ENCODE data around the gene UBE2Q2.
"Not testable (repeated sequence)": the region's sequence is repeated elsewhere in the genome, so short reads cannot be mapped to it uniquely, and the experiment has no call there.

UBE2Q2 gene

GRCh38 chr15:75867449-75867848, 24.2 kb downstream of the UBE2Q2 start:
- Histone ChIP-seq H2BK12ac (ENCODE audit: low read length in 2 of 2) (no peak overlapping the region), H3K4me1 (ENCODE audit: control insufficient read depth, insufficient read depth, low read depth, low read length) (no peaks in the 10 kb centered on the region), H2BK120ac (ENCODE audit: low read depth, low read length) (no peak overlapping the region), H3K4me2 (ENCODE audit: low read length, poor library complexity, severe bottlenecking) (no peak overlapping the region), H4K91ac (ENCODE audit: low read length) (no peak overlapping the region), H3K4me3 (ENCODE audit: insufficient read depth in 1 of 2, low read depth in 1 of 2, low read length in 2 of 2) (no peak overlapping the region), H3K9ac (ENCODE audit: low read length) (no peak overlapping the region), H3K79me1 (replicated peaks; ENCODE audit: low read length, poor library complexity, severe bottlenecking) (peaks cover 19% of the 10 kb centered on the region), H3K27ac (ENCODE audit: low read length, poor library complexity, severe bottlenecking) (no peak overlapping the region), H3K14ac (ENCODE audit: low read length in 2 of 2) (no peak overlapping the region), H2AK5ac (ENCODE audit: low read length, severe bottlenecking) (no peak overlapping the region), H2AFZ (ENCODE audit: low read depth, low read length) (no peak overlapping the region), H3K27me3 (ENCODE audit: control insufficient read depth in 1 of 2, insufficient read depth in 1 of 2, low read length in 2 of 2) (no peaks in the 10 kb centered on the region), H4K8ac (ENCODE audit: low read length) (no peak overlapping the region), H3K36me3 (ENCODE audit: control insufficient read depth in 1 of 2, insufficient read depth in 2 of 2, low read depth in 1 of 2, low read length in 2 of 2) (peaks cover 0 to 24% of the 10 kb centered on the region in 2 experiments), H3K18ac (ENCODE audit: low read depth in 1 of 2, low read length in 2 of 2) (no peak overlapping the region), H2BK15ac (ENCODE audit: low read depth, poor library complexity, severe bottlenecking) (no peak overlapping the region), H3K4ac (ENCODE audit: low read depth in 1 of 2, low read length in 2 of 2) (no peak overlapping the region), H3K9me3 (ENCODE audit: control insufficient read depth, low read length) (no peaks in the 10 kb centered on the region), H2BK5ac (ENCODE audit: low read depth, low read length, poor library complexity, severe bottlenecking) (no peak overlapping the region), H3K23ac (ENCODE audit: low read length in 2 of 2) (no peak overlapping the region)
- DNase-seq, result no peak
- WGBS, result 100% methylated on average over 3 of the region's 4 CpGs

GRCh38 chr15:75868019-75868418, 24.8 kb downstream of the UBE2Q2 start:
- no peak overlapping the region for H4K91ac ChIP-seq (ENCODE audit: low read length)
- no peaks in the 10 kb centered on the region for H3K4me1 ChIP-seq (ENCODE audit: control insufficient read depth, insufficient read depth, low read depth, low read length)
- H3K4ac ChIP-seq (ENCODE audit: low read depth in 1 of 2, low read length in 2 of 2), result no peak overlapping the region
- H3K14ac ChIP-seq (ENCODE audit: low read length in 2 of 2), result no peak overlapping the region
- H2AK5ac ChIP-seq (ENCODE audit: low read length, severe bottlenecking), result no peak overlapping the region
- no peak overlapping the region for H3K18ac ChIP-seq (ENCODE audit: low read depth in 1 of 2, low read length in 2 of 2)
- peaks cover 19% of the 10 kb centered on the region for H3K79me1 ChIP-seq (replicated peaks; ENCODE audit: low read length, poor library complexity, severe bottlenecking)
- no peaks in the 10 kb centered on the region for H3K9me3 ChIP-seq (ENCODE audit: control insufficient read depth, low read length)
- no peak overlapping the region for H3K4me2 ChIP-seq (ENCODE audit: low read length, poor library complexity, severe bottlenecking)
- H2AFZ ChIP-seq (ENCODE audit: low read depth, low read length), result no peak overlapping the region
- no peak overlapping the region for H2BK120ac ChIP-seq (ENCODE audit: low read depth, low read length)
- H3K27me3 ChIP-seq (ENCODE audit: control insufficient read depth in 1 of 2, insufficient read depth in 1 of 2, low read length in 2 of 2), result no peaks in the 10 kb centered on the region
- no peak overlapping the region for H3K4me3 ChIP-seq (ENCODE audit: insufficient read depth in 1 of 2, low read depth in 1 of 2, low read length in 2 of 2)
- no peak overlapping the region for H2BK15ac ChIP-seq (ENCODE audit: low read depth, poor library complexity, severe bottlenecking)
- H3K23ac ChIP-seq (ENCODE audit: low read length in 2 of 2), result no peak overlapping the region
- H4K8ac ChIP-seq (ENCODE audit: low read length), result no peak overlapping the region
- H2BK5ac ChIP-seq (ENCODE audit: low read depth, low read length, poor library complexity, severe bottlenecking), result no peak overlapping the region
- no peak overlapping the region for H3K9ac ChIP-seq (ENCODE audit: low read length)
- no peak overlapping the region for H3K27ac ChIP-seq (ENCODE audit: low read length, poor library complexity, severe bottlenecking)
- peaks cover 0 to 24% of the 10 kb centered on the region in 2 experiments for H3K36me3 ChIP-seq (ENCODE audit: control insufficient read depth in 1 of 2, insufficient read depth in 2 of 2, low read depth in 1 of 2, low read length in 2 of 2)
- H2BK12ac ChIP-seq (ENCODE audit: low read length in 2 of 2), result no peak overlapping the region
- WGBS, result 95% methylated on average over 2 of the region's 3 CpGs
- DNase-seq, result no peak

GRCh38 chr15:75869446-75869845, 26.2 kb downstream of the UBE2Q2 start:
- no peak overlapping the region for H2AFZ ChIP-seq (ENCODE audit: low read depth, low read length)
- no peaks in the 10 kb centered on the region for H3K4me1 ChIP-seq (ENCODE audit: control insufficient read depth, insufficient read depth, low read depth, low read length)
- H3K23ac ChIP-seq (ENCODE audit: low read length in 2 of 2), result no peak overlapping the region

GRCh38 chr15:75871589-75871988, 28.3 kb downstream of the UBE2Q2 start:
- H3K14ac ChIP-seq (ENCODE audit: low read length in 2 of 2); H3K27ac ChIP-seq (ENCODE audit: low read length, poor library complexity, severe bottlenecking); H2BK5ac ChIP-seq (ENCODE audit: low read depth, low read length, poor library complexity, severe bottlenecking); DNase-seq; H2AFZ ChIP-seq (ENCODE audit: low read depth, low read length); H2AK5ac ChIP-seq (ENCODE audit: low read length, severe bottlenecking); H3K27me3 ChIP-seq (ENCODE audit: control insufficient read depth in 1 of 2, insufficient read depth in 1 of 2, low read length in 2 of 2); H2BK12ac ChIP-seq (ENCODE audit: low read length in 2 of 2); H4K8ac ChIP-seq (ENCODE audit: low read length); H3K4me1 ChIP-seq (ENCODE audit: control insufficient read depth, insufficient read depth, low read depth, low read length); H3K23ac ChIP-seq (ENCODE audit: low read length in 2 of 2); H3K4me3 ChIP-seq (ENCODE audit: insufficient read depth in 1 of 2, low read depth in 1 of 2, low read length in 2 of 2); H3K4ac ChIP-seq (ENCODE audit: low read depth in 1 of 2, low read length in 2 of 2); H3K9ac ChIP-seq (ENCODE audit: low read length); H4K91ac ChIP-seq (ENCODE audit: low read length); H3K9me3 ChIP-seq (ENCODE audit: control insufficient read depth, low read length); H3K4me2 ChIP-seq (ENCODE audit: low read length, poor library complexity, severe bottlenecking); H3K18ac ChIP-seq (ENCODE audit: low read depth in 1 of 2, low read length in 2 of 2); H2BK15ac ChIP-seq (ENCODE audit: low read depth, poor library complexity, severe bottlenecking); H2BK120ac ChIP-seq (ENCODE audit: low read depth, low read length): not testable (repeated sequence)
- Histone ChIP-seq H3K79me1 (replicated peaks; ENCODE audit: low read length, poor library complexity, severe bottlenecking) (peaks cover 18% of the 10 kb centered on the region), H3K36me3 (ENCODE audit: control insufficient read depth in 1 of 2, insufficient read depth in 2 of 2, low read depth in 1 of 2, low read length in 2 of 2) (peaks cover 5 to 49% of the 10 kb centered on the region in 2 experiments)
- 98% methylated on average over 1 of the region's 1 CpG for WGBS

More at GRCh38 chr15:75869446-75869845, 26.2 kb downstream of the UBE2Q2 start:
- no peaks in the 10 kb centered on the region for H3K27me3 ChIP-seq (ENCODE audit: control insufficient read depth in 1 of 2, insufficient read depth in 1 of 2, low read length in 2 of 2)
- H3K79me1 ChIP-seq (replicated peaks; ENCODE audit: low read length, poor library complexity, severe bottlenecking), result peaks cover 22% of the 10 kb centered on the region
- no peak overlapping the region for H2AK5ac ChIP-seq (ENCODE audit: low read length, severe bottlenecking)
- H2BK5ac ChIP-seq (ENCODE audit: low read depth, low read length, poor library complexity, severe bottlenecking), result no peak overlapping the region
- H3K18ac ChIP-seq (ENCODE audit: low read depth in 1 of 2, low read length in 2 of 2), result no peak overlapping the region
- no peak overlapping the region for H4K91ac ChIP-seq (ENCODE audit: low read length)
- DNase-seq, result no peak
- no peak overlapping the region for H3K27ac ChIP-seq (ENCODE audit: low read length, poor library complexity, severe bottlenecking)
- H3K9ac ChIP-seq (ENCODE audit: low read length), result no peak overlapping the region
- no peak overlapping the region for H3K4ac ChIP-seq (ENCODE audit: low read depth in 1 of 2, low read length in 2 of 2)
- no peak overlapping the region for H3K14ac ChIP-seq (ENCODE audit: low read length in 2 of 2)
- H3K4me2 ChIP-seq (ENCODE audit: low read length, poor library complexity, severe bottlenecking), result no peak overlapping the region
- no peak overlapping the region for H2BK120ac ChIP-seq (ENCODE audit: low read depth, low read length)
- H2BK12ac ChIP-seq (ENCODE audit: low read length in 2 of 2), result no peak overlapping the region
- H2BK15ac ChIP-seq (ENCODE audit: low read depth, poor library complexity, severe bottlenecking), result no peak overlapping the region
- no peak overlapping the region for H4K8ac ChIP-seq (ENCODE audit: low read length)
- no peak overlapping the region for H3K4me3 ChIP-seq (ENCODE audit: insufficient read depth in 1 of 2, low read depth in 1 of 2, low read length in 2 of 2)
- no peaks in the 10 kb centered on the region for H3K9me3 ChIP-seq (ENCODE audit: control insufficient read depth, low read length)
- H3K36me3 ChIP-seq (ENCODE audit: control insufficient read depth in 1 of 2, insufficient read depth in 2 of 2, low read depth in 1 of 2, low read length in 2 of 2), result peaks cover 5 to 37% of the 10 kb centered on the region in 2 experiments

All from mesenchymal stem cell (in vitro differentiated cells and primary cell).